Measurements from ENCODE around the gene KRT5. TPM values are rescaled to one million over a fixed set of nuclear protein-coding genes. Genes with fewer than 3 reads are reported as not detected.

The KRT5 gene
- total and polyA plus RNA-seq, 2 experiments from 2014 or later = not detected

Other genes with a start within 250 kb of the KRT5 start
- gene KRT86, start 245.7 kb downstream of the KRT5 start, total RNA-seq (2014; rRNA removed; shearing (Covaris generic)) = not detected in 2 replicates
- gene KRT86, start 245.7 kb downstream of the KRT5 start, polyA plus RNA-seq (2016; fragmentation: Nextera tagmentation; extraction: Ambion mirVana) = 0.16 and 0.30 TPM in 2 replicates
- gene KRT81, start 228.9 kb downstream of the KRT5 start, total RNA-seq (2014; rRNA removed; shearing (Covaris generic)) = not detected in 2 replicates
- not detected in 2 replicates for gene KRT81, start 228.9 kb downstream of the KRT5 start, polyA plus RNA-seq (2016; fragmentation: Nextera tagmentation; extraction: Ambion mirVana)
- not detected in 2 replicates for gene KRT83, start 199.0 kb downstream of the KRT5 start, total RNA-seq (2014; rRNA removed; shearing (Covaris generic))
- not detected in 2 replicates for gene KRT83, start 199.0 kb downstream of the KRT5 start, polyA plus RNA-seq (2016; fragmentation: Nextera tagmentation; extraction: Ambion mirVana)
- gene KRT85, start 152.9 kb downstream of the KRT5 start, total RNA-seq (2014; rRNA removed; shearing (Covaris generic)) = not detected in 2 replicates
- gene KRT85, start 152.9 kb downstream of the KRT5 start, polyA plus RNA-seq (2016; fragmentation: Nextera tagmentation; extraction: Ambion mirVana) = not detected in 2 replicates
- not detected in 2 replicates for gene KRT84, start 134.7 kb downstream of the KRT5 start, total RNA-seq (2014; rRNA removed; shearing (Covaris generic))
- gene KRT84, start 134.7 kb downstream of the KRT5 start, polyA plus RNA-seq (2016; fragmentation: Nextera tagmentation; extraction: Ambion mirVana) = not detected in 2 replicates
- not detected in 2 replicates for gene KRT82, start 114.1 kb downstream of the KRT5 start, total RNA-seq (2014; rRNA removed; shearing (Covaris generic))
- not detected in 2 replicates for gene KRT82, start 114.1 kb downstream of the KRT5 start, polyA plus RNA-seq (2016; fragmentation: Nextera tagmentation; extraction: Ambion mirVana)
- not detected in 2 replicates for gene KRT75, start 86.0 kb downstream of the KRT5 start, total RNA-seq (2014; rRNA removed; shearing (Covaris generic))
- not detected in 2 replicates for gene KRT75, start 86.0 kb downstream of the KRT5 start, polyA plus RNA-seq (2016; fragmentation: Nextera tagmentation; extraction: Ambion mirVana)
- gene KRT6B, start 68.2 kb downstream of the KRT5 start, total RNA-seq (2014; rRNA removed; shearing (Covaris generic)) = not detected in 2 replicates
- not detected in 2 replicates for gene KRT6B, start 68.2 kb downstream of the KRT5 start, polyA plus RNA-seq (2016; fragmentation: Nextera tagmentation; extraction: Ambion mirVana)
- not detected in 2 replicates for gene KRT6C, start 46.6 kb downstream of the KRT5 start, total RNA-seq (2014; rRNA removed; shearing (Covaris generic))
- not detected in 2 replicates for gene KRT6C, start 46.6 kb downstream of the KRT5 start, polyA plus RNA-seq (2016; fragmentation: Nextera tagmentation; extraction: Ambion mirVana)
- gene KRT6A, start 27.1 kb downstream of the KRT5 start, total RNA-seq (2014; rRNA removed; shearing (Covaris generic)) = not detected in 2 replicates
- gene KRT6A, start 27.1 kb downstream of the KRT5 start, polyA plus RNA-seq (2016; fragmentation: Nextera tagmentation; extraction: Ambion mirVana) = not detected in 2 replicates
- gene KRT71, start 32.8 kb upstream of the KRT5 start, total RNA-seq (2014; rRNA removed; shearing (Covaris generic)) = not detected in 2 replicates
- not detected in 2 replicates for gene KRT71, start 32.8 kb upstream of the KRT5 start, polyA plus RNA-seq (2016; fragmentation: Nextera tagmentation; extraction: Ambion mirVana)
- gene KRT74, start 53.4 kb upstream of the KRT5 start, total RNA-seq (2014; rRNA removed; shearing (Covaris generic)) = not detected in 2 replicates
- gene KRT74, start 53.4 kb upstream of the KRT5 start, polyA plus RNA-seq (2016; fragmentation: Nextera tagmentation; extraction: Ambion mirVana) = not detected in 2 replicates
- not detected in 2 replicates for gene KRT72, start 81.1 kb upstream of the KRT5 start, total RNA-seq (2014; rRNA removed; shearing (Covaris generic))
- gene KRT72, start 81.1 kb upstream of the KRT5 start, polyA plus RNA-seq (2016; fragmentation: Nextera tagmentation; extraction: Ambion mirVana) = not detected in 2 replicates
- gene KRT73, start 98.2 kb upstream of the KRT5 start, total RNA-seq (2014; rRNA removed; shearing (Covaris generic)) = not detected in 2 replicates
- gene KRT73, start 98.2 kb upstream of the KRT5 start, polyA plus RNA-seq (2016; fragmentation: Nextera tagmentation; extraction: Ambion mirVana) = not detected in 2 replicates
- not detected in 2 replicates for gene KRT2, start 131.8 kb upstream of the KRT5 start, total RNA-seq (2014; rRNA removed; shearing (Covaris generic))
- gene KRT2, start 131.8 kb upstream of the KRT5 start, polyA plus RNA-seq (2016; fragmentation: Nextera tagmentation; extraction: Ambion mirVana) = not detected in 2 replicates
- gene KRT1, start 160.0 kb upstream of the KRT5 start, total RNA-seq (2014; rRNA removed; shearing (Covaris generic)) = not detected in 2 replicates
- not detected in 2 replicates for gene KRT1, start 160.0 kb upstream of the KRT5 start, polyA plus RNA-seq (2016; fragmentation: Nextera tagmentation; extraction: Ambion mirVana)
- gene KRT77, start 183.1 kb upstream of the KRT5 start, total RNA-seq (2014; rRNA removed; shearing (Covaris generic)) = not detected in 2 replicates
- gene KRT77, start 183.1 kb upstream of the KRT5 start, polyA plus RNA-seq (2016; fragmentation: Nextera tagmentation; extraction: Ambion mirVana) = not detected in 2 replicates